Adrenal gland (tissue), 5 donors: ENCODE data around the gene COL24A1.

Experiments
- POLR2A ChIP-seq, 2 donors: fragments of 450-650 bp; IDR thresholded peaks; one replicate each; pipeline ENCODE4 v1.6.1; 2017; ENCODE audit warnings: antibody characterized with exemption in 2 of 2, mild to moderate bottlenecking in 2 of 2, moderate library complexity in 1 of 2
- TF ChIP-seq, protein P1 (sequence below), 6 experiments: fragments of 450-650 bp in 4 of 6; fragments of 200-600 bp in 2 of 6; sonication (generic) in 1 of 6; IDR thresholded peaks; 1 replicate in 5 of 6; 2 replicates in 1 of 6; pipeline versions ENCODE4 v1.5.1 to v1.8.0; 2016 to 2021; ENCODE audit warnings: antibody characterized with exemption in 6 of 6, mild to moderate bottlenecking in 2 of 6, moderate library complexity in 1 of 6
- donor health status: DM: no; HTN: no; CAD: no.

DNA sequence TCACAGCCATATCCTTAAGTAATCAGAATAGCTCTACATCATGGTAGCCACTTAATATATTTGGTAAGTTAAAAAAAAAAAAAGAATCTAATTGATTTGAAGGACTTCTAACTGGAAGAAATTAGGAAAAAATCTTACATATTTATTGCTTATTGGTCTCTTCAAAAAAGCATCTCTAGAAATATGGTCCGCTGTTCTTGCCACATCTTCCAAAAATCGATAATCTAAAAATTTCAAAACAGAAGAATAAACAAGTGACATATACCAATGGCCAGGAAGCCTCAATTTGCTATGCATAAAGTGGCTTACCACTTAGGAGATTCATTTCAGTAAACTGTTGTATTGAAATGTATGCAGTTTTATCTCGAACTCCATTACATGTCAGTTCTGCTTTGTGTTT, 450.6 kb downstream of the COL24A1 start:
- TF ChIP-seq, protein P1, sequence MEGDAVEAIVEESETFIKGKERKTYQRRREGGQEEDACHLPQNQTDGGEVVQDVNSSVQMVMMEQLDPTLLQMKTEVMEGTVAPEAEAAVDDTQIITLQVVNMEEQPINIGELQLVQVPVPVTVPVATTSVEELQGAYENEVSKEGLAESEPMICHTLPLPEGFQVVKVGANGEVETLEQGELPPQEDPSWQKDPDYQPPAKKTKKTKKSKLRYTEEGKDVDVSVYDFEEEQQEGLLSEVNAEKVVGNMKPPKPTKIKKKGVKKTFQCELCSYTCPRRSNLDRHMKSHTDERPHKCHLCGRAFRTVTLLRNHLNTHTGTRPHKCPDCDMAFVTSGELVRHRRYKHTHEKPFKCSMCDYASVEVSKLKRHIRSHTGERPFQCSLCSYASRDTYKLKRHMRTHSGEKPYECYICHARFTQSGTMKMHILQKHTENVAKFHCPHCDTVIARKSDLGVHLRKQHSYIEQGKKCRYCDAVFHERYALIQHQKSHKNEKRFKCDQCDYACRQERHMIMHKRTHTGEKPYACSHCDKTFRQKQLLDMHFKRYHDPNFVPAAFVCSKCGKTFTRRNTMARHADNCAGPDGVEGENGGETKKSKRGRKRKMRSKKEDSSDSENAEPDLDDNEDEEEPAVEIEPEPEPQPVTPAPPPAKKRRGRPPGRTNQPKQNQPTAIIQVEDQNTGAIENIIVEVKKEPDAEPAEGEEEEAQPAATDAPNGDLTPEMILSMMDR (IDR thresholded peaks at IDR 0.05), result no peak
- TF ChIP-seq POLR2A (IDR thresholded peaks at IDR 0.05), result no peak
